Activated CD4-positive, alpha-beta T cell treated with anti-CD3 and anti-CD28 coated beads for 24 hours (primary cell): ENCODE data around the gene KIAA1755.

Experiments used
- DNase-seq, 2 donors: peaks; one replicate each; pipeline ENCODE4 v3.0.0-alpha.2; 2020; ENCODE audit warnings: low read depth in 2 of 2

Gene KIAA1755, protein sequence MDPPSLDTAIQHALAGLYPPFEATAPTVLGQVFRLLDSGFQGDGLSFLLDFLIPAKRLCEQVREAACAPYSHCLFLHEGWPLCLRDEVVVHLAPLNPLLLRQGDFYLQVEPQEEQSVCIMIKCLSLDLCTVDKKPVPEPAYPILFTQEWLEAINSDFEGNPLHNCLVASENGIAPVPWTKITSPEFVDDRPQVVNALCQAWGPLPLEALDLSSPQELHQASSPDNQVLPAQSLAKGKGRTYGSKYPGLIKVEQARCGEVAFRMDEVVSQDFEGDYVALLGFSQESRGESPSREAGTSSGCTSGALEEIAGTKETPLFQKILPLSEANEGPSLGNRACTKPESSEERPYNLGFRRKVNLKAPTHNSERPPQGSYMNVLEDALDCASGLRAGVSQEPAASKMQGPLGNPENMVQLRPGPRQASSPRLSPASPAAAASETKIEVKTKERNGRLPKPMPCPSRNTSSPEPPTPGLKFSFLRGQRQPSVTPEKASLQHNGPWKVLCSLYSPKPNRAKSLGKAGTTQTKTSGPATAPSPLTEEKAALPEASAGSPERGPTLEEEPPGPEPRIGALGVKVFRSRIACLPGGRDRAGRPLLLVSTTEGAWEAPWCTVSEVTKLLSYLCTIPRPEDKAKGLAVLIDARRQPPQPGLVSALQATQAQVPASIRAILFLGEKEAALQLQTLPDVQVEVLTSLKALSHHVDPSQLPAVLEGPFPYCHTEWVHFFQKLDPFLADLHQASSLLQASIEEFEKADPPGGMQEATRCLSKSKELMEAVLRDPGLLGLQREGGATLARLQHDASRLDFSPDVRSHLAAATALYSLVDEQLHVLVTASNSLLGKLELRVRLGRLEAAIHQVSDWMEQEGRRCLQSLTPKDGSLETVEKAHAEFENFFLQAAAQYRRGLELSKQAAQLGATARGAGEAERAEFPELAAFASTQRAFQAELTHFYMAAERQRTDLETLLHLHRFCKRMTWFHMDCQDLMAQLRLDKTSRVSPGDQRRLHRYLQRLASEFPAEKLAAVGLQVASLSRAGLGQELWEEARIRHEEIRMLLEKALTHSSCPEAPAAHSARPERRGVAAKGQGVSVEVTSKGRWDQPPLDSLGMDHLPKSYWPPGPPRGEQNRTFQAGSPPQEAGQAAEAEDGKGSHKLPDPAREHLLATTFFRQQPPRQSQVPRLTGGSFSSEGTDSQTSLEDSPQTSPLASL

DNA sequence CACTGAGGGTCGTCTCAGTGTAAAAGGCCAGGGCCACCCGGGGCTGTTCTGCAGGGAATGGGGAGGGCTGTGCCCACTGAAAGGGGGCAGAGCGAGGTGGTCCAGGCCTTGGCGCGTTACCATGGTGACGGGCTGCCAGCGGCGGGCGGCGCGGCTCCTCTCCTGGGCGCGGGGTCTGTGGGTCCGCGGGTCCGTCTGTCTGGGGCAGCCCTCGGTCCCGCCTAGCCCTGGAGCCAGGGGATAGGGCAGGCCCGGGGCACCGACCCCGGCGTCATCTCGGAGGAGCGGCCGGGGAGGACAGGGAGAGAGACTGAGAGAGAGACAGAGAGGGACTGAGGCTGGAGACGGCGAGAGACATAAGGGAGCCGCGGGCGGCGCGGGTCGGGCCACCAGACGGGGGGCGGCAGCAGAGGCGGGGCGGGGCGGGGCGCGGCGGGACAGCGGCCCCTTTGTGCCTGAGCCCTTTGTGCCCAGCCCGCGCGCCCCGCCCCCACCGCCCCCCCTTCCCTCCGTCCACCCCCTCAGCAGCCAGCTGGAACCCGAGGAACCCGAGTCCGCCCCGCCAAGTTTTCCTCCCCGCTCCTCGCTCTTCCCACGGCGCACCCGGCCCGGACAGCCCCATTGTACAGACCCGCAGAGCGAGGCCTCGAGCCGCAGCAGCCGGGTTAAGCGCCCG, at the start of gene KIAA1755:
Gene KIAA1755, minus strand, starts transcription at position 358 of the 676 bp plus-strand sequence. Its CDS starts 235 bp downstream, at position 123.
- no peak for DNase-seq

DNA sequence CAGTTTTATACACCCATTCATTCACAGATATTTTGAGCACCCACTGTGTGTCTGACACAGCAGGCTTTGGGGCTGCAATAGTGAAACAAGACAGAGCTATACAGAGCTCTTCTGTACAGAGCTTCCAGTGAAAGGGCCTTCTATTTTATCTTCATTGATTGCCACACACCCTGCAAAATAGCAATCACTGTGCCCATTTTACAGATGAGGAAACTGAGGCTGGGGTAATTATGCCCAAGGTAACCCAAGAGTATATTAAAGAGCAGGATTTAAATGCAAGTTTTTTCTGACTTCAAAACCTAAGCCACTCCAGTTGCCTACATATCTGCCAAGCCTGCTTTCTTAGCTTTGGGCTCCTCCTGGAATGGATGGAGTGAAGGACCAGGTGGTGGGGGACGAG, 47.9 kb upstream of the KIAA1755 start:
- DNase-seq = no peak

DNA sequence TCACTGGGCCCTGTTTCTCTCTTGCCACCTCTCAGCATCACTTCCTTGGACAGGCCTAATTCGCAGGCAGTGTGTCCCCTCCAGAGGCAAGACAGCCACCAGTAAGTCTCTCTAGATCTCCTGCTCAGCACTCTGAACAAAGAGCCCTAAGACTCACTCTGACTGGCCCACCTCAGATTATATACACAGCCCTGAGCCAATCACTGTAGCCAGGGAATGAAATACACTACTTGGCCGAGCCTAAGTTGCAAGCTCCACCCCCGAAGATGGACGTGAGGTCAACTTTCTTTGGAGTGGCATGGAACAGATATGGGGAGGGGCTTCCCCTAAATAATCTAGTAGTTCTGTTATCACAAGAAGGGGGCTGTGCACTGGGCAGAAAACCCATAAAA, 47.5 kb upstream of the KIAA1755 start:
- DNase-seq = no peak

DNA sequence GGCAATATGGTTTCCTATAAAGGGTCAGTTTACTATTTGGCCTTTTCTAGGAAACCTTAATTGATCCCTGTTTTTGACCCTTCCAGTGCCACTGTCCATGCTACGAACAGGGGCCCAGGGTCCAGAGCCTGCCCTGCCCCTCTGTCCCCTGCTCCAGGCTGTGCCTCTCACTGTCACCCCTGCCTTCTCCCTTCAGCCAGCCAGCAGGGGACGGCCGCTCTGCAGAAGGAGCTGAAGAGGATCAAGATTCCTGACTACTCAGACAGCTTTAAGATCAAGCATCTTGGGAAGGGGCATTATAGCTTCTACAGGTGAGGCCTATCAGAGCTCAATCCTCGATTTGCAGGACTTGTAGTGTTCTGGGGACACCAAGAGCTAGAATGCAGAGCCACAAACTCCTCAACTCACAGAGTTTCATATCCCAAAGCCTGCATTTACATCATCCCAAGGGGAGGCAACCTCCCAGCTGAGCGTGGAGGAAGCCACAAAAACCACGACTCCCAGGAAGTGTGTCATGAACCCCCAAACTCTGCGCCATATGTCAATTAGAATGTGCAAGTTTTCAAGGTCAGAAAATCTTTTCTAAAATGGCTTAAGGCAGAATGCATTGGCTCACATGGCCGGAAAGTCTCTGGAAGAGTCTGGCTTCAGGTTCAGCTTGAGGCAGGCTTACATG, 47.0 kb upstream of the KIAA1755 start:
- no peak for DNase-seq

DNA sequence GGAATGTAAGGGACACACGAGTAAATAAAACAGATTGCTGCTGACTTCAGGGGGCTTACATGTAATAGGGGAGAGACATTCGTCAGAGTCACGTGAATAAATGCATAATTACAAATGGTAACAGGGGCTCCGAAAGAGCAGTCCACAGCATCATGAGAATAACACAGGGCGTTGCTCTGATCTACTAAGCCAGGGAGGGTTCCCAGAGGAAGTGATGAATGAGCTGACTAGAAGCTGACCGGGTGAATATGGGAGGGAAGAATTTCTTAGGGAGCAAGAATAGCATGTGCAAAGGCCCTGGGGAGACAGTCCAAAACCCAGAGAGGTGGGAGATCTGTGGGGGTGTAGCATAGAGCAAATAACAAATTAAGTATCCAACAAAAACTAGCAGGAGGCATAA, 45.8 kb upstream of the KIAA1755 start:
- DNase-seq = no peak

DNA sequence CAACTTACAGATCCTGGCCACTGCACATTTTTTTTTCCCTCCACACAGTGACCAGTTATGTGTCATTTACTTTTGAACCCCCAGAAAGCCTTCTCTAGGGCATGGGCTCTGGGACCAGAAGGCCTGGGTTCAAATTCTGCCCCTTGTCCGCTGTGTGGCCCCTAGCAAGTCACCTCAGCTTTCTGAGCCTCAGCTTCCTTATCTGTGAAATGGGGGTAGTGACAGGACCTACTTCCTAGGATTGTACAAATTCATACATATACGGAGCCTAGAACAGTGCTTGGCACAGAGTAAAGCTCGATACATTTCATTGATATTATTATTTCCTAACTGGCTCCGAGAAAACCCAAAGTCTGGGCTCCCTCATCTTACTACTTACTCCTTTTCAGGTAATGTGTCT, 45.0 kb upstream of the KIAA1755 start:
- no peak for DNase-seq

DNA sequence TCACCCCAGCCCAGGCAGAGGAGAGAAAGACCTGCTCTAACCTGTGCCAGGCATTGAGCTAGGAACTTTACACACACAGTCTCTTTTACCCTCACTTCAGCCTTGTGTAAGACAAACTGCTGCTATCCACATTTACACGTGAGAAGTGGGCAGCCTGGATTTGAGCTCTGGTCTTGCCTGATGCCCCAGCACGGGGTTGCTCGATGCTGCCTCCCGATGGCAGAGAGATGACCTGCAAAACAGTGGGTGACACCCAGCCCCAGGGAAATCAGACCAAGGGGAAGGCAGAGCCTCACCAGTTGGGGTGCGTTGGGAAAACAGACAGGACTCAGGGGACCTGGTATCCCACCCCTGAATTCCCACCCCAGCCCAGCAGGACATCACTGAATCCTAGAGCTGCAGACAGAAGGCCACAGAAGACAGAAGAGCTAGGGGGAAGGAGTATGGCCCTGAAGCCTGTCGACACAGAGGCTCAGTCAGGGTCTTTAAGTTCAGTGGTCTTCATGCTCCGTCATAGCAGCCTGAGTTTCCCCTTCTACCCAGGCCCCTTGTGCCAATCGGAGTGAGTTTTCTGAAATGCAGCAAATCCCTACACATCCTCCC, 44.4 kb upstream of the KIAA1755 start:
- DNase-seq = peak in 1 of 2 donors; percentile 9

DNA sequence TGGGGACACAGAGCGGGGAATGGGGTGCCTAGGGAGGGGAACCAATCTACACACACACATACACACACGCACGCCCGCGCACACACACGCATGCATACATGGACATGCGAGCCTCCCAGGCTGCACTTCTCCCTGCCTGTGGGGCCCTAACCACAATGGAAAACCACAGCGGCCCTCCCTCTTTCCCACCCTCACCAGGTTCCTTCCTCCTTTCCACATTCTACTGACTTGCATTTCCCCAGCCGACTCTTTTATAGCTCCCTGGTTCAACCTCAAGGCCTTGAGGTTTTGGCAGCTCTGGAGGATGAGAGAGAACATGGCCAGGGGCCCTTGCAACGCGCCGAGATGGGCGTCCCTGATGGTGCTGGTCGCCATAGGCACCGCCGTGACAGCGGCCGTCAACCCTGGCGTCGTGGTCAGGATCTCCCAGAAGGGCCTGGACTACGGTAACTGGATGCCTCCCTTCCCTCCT, 43.4 kb upstream of the KIAA1755 start, which contains the start of gene BPI:
Gene BPI, plus strand, starts transcription at position 249 of the 472 bp plus-strand sequence. Its CDS starts 68 bp downstream, at position 317.
- DNase-seq = no peak

DNA sequence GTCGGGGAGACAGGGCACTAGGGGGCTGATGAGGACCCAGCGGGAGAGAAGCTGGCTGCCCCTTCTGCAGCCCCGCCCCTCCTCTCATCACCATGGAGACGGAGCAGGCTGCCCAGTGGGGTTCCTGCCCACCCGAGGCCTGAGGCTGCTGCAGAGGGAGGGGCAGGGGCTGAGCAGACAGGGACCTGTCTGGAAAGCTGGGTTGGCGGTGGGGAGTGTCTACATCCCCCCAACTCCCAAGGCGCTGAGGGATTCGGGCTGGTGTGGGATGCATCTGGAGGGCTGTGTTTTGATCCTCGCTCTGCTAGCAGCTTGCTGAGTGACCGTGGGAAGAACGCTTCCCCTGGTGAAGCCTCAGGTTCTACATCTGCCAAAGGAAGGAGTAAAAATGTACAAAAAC, 42.3 kb upstream of the KIAA1755 start:
- DNase-seq = no peak

DNA sequence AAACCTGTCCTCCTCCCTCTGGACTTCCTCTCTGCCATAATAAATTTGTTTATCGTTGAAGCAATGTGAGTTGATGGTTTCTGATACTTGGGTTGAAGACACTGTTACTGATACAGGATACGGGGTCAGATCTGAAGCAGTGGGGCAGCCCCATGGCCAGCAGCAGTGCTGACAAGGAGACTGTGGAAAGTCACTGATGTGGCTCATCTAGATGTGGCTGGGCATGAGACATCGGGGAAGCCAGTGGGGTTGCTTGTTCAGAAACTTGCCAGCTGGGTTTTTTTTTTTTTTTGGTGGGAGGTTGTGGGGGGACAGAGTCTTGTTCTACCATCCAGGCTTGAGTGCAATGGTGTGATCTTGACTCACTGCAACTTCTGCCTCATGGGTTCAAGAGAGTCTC, 40.8 kb upstream of the KIAA1755 start:
- DNase-seq = no peak

DNA sequence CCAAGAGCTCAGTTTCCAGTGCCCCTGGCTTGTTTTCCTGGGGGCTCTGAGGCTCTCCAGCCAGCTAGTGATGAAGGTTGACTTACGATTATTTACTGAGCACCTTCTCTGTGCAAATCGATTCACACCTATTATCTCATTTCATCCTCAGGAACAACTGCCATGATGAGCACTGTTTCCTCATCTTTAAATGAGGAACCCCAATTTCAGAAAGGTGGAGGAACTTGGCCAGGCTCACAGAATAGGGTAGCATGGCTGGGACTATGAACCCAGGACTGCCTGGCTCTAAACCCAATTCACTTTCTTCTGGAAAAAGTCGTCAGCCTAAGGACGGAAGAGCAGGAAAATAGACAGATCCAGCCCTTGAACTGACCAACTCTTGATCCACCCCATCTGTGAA, 39.9 kb upstream of the KIAA1755 start:
- DNase-seq = no peak

DNA sequence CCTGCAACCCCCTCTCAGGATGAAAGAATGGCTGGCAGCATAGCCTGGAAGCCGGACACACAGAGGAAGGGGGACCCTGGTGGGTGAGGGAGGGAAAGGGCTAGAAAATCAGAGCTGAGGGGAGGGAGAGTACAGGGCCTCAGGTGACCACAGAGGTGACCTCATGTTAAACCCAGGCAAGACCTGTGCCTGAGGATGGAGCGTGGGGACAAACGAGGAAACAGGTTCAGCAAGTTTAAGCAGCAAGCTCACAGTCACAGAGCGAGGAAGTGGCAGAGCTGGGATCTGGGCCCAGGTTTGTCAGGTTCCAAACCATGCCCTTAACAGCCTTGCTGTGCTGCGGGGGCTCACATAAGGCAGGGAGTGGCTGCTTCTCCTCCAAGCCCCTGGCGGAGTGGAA, 39.4 kb upstream of the KIAA1755 start:
- no peak for DNase-seq

DNA sequence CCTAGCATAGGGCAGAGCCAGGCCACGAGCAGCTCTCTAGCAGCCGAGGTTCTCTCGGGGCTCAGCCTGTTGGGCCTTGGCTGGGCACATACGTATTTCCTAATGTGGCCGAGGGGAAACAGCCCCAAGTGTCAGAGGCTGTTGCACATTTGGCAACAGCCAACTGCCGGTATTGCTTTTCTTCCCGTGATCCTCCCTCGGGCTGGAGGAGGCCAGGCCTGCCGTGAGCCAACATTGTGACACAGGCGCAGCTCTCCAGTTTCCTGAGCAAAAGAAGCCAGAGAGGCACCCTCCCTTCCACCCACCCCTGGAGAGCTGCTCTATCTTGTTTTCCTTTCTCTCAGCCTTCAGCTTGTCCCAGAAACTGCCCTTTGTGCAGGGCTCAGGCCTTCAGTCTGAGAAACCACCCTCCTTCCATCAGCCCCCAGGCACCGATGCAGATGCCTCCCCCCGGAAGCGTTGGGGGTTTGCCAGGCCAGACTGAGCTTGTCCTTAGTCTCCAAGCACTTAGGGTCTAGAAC, 38.3 kb upstream of the KIAA1755 start:
- DNase-seq = no peak

DNA sequence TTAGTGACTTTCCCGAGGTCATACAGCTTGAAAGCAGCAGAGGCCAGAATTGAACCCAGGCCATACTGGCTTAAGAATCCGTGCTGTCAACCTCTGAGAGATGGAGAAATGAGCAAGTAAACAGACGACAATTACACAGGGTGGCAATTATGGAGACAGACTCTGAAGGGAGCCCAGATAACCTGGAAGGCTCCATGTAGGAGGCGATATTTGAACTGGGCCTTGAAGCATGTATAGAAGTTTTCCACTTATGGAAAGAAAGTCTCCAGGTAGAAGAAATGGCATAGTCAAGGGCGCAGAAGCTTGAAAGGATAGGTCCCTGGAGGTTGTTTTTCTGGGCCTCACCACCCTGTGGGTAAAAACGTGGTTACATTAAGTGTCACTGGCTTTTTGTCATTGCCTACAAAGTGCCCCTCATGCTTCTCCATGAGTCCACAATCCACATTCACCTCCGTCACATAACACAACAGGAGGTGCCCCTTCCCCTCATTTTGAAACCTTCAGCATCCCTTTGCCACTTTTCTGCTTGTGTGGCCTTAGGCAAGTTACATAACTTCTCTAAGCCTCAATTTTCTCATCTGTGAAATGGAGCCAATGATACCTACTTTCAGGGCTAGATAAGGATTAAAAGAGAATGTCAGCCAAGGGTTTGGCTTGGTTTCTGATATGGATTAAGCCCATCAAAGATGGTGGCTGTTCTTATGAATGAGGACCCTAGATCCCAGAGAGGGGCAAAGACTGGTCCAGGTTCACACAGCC, 37.6 kb upstream of the KIAA1755 start:
- DNase-seq = no peak

DNA sequence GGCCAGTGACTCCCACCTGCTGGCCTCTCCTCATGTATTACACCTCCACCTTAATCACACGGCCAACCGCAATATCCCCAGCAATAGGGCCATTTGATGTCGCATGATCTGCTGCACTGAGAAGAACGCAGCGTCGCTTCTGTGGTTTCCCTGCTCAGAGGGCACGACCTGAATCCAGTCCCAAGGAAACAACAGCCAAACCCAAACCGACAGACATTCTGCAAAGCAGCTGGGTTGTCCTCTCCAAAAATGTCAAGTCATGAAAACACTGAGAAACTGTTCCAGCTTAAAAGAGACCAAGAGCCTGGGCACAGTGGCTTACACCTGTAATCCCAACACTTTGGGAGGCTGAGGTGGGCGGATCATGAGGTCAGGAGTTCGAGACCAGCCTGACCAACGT, 35.9 kb upstream of the KIAA1755 start:
- no peak for DNase-seq

DNA sequence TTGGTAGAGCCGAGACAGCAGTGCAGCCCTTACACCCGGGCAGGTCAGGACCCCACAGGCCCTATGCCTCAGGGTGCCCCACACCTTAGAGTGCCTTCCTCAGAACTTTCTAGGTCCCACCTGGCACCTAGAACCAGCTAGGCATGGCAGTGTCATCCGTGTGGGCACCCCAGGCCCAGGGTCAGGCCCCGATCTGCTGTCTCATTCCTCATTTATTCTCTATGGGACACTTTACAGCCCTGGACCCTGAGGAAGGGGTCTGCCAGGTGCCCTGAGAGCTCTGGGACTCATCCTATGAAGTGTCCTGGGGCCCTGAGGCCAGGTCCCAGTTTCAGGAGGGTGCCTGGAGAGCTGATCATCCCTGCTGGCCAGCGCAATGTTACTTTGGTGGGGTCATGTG, 35.3 kb upstream of the KIAA1755 start:
- no peak for DNase-seq

DNA sequence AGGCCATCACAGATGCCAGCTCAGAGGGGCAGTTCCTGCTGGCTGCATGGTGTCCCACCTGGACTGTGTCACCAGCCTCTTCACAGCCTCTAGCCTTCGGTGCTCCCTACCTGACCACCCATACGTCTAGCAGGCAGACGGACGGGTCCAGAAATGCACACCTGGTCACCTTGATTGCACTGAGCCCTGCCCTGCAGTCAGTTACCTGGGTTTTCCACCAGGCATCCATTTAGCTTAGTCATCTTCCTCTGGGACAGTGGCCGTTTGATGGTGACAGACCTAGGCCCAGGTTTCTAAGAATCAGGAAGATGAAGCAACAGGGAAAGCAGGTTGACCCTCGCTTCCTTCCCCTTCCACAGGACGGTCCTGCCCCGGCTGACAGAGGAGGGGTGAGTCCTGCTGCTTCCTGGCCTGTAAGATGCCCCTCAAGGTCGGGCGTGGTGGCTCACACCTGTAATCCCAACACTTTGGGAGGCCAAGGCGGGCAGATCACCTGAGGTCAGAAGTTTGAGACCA, 33.6 kb upstream of the KIAA1755 start:
- no peak for DNase-seq

DNA sequence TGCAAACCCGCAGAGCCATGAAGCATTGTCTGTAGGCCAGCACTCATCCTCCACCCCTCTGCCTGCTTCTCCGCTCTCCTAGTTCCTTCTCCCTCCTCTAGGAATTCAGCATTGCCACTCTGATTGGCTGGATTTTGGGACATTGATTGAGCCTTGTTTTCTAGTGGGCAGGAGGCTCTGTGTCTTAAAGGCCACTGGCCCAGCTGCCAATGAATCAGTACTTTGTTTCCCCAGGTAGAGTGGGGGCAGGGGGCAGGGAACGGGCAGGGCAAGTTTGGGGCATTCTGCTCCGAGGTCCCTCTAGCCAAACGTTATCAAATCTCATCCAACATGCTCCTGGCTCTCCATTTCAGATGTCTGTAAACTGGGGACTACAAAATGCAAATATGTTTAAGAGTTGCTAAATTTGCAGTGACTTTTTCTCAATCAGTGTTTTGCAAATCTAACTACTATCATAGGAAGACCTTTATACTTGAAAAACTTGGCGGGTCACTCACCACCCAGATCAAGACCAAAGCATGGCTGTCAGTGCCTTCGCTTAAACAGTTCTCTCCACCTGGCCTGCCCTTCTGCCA, 33.0 kb upstream of the KIAA1755 start:
- DNase-seq = no peak

DNA sequence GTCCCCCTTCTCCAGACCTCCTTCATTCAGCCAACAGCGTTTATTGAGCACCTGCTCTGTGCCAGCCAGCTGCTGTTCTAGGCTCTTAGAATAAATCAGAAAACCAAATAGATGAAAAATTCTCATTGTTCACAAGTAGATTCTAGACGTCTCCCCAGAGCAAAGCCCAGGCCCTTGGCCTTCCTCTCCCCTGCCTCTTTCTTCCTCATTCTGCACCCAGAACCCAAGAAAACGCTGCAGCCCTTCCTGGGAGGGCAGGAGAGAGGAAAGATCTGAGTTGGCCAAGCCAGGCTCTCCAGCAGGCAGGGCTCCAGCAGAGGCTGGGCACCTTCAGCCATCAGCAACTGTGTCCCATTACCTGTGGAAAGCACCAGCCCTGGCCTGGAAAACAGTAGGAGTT, 31.4 kb upstream of the KIAA1755 start:
- DNase-seq = no peak
